A673 (cell line): Measurements from ENCODE around the gene HLA-G.

Source experiments
- CTCF ChIP-seq: fragments of 300-800, 200-600 bp; sonication (generic); conservative IDR thresholded peaks from 2 replicates; pipeline ENCODE4 v1.5.1; 2017; ENCODE audit warnings: low read depth, mild to moderate bottlenecking, antibody characterized with exemption, low read length, moderate library complexity, mixed read lengths
- EZH2 ChIP-seq: fragments of 200-600 bp; sonication (generic); IDR thresholded peaks from 2 replicates; pipeline ENCODE4 v1.6.1; 2017; ENCODE audit warnings: borderline replicate concordance, low read depth, mild to moderate bottlenecking, mixed read lengths, antibody characterized with exemption, low read length; ENCODE audit not compliant: poor library complexity, severe bottlenecking

DNA sequence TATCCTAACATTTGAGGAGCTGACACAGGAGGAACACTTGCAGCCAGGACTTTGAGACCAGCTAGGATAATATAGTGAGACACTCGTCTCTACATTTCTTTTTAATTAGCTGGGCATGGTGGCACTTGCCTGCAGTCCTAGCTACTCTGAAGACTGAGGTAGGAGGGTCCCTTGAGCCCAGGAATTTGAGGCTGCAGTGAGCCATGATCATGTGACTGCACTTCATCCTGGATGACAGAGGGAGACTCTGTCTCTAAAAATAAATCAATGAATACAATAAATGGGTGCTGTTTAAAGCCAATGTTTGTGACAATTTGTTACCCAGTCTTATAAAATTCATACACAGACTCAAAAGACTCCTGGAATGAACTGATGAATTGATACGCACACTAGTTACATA, 1.8 kb upstream of the HLA-G start:
- no peak for TF ChIP-seq CTCF
- TF ChIP-seq EZH2 = no peak
